Measurements from ENCODE around the gene MT1M.
"Not testable (repeated sequence)": the region's sequence is repeated elsewhere in the genome, so short reads cannot be mapped to it uniquely, and the experiment has no call there.

Gene MT1M

DNA sequence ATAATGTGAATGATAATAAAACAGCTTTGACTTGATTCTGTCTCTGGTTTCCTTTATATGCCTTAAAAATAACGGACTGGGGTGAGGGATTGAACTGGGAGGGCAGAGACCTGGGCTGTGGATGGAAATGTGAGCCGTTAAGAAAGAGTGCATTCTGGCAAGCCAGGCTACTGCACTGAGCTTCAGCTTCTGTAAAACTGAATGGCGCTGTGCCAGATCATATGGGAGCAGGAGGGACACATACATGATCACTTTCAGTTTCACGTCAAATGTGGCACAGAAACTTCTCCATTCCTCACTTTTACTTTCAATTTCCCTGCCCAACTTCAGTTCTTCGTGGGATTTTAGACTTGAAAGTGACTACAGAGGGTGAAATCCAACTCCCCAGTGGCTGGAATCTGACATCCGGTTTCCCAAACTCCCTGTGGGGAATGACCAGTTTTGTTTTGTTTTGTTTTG lies 23.0 kb upstream of the MT1M start:
- peak; percentile 61 for DNase-seq

DNA sequence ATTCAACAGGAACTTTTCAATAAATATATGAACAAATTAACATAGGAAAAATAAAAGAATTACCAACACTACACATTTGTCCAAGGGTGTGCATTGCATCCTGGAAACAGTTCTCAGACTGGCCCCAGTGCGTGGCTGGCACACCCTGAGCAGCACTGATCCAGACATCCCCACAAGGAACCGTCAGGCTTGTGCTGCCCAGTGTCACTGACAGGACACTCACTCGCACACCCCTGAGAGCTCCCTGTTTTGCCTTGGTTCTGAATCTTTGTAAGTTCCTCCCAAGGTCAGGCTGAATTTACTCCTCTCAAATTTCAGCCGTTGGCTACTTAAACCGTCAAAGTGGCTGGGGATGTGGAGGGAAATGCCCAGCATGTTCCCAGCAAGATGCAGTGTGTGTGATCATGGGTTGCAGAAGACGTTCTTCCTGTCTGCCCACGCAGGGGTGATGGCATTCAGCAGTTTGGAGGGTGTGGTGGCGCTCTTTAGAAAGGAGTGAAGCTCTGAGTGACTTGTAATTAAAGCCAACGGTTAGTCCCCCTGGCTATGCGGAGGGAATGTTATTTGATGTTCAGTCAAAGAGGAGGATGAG lies 22.3 kb upstream of the MT1M start:
- no peak for DNase-seq

DNA sequence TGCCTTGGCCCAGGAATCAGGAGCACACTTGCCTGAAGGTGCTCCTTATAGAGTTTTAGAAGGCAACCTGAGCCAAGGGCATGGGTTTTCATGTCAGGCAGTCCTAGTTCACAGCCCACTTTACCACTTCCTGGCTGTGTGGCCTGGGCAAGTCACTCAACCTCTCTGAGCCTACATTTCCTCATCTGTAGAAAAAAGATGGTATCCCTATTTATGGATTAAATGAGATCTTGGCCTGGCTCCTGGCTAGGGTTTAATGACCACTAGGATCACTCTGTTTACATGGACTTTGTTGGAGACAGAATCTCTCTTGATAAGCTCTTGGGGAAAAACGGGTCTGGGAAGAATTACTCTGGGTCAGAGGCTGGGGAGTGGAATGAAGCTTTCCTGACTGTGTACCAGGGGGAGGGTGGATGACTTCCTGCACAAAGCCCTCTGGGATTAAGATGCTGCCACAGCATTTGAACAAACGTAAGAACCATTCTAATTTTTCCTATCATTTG lies 21.8 kb upstream of the MT1M start:
- no peak for DNase-seq

DNA sequence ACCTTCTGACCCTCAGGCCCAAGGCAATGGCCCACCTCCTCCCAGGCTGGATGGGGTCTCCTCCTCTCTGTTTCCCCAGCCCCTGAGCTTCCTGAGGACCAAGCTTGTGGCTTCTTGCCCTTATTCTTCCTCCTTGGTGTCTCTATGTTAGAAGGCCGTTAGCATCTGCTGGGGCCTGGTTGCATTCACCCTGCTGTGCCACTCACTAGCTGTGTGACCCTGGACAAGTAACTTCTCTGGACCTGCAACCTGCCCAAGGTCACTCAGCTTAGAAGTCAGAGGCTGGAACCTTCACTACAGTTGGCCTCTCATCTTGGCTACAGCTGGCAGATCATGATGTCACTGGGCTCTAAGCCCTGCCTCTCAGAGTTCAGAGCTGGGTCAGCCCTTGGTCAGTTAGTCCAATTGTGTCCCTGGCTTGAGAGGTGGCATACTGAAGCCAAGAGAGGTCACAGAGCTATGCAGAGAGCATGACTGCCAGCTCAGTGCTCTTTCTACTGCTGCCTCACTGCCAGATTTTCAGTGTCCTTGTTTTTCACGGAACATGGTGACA lies 21.1 kb upstream of the MT1M start:
- no peak for DNase-seq

DNA sequence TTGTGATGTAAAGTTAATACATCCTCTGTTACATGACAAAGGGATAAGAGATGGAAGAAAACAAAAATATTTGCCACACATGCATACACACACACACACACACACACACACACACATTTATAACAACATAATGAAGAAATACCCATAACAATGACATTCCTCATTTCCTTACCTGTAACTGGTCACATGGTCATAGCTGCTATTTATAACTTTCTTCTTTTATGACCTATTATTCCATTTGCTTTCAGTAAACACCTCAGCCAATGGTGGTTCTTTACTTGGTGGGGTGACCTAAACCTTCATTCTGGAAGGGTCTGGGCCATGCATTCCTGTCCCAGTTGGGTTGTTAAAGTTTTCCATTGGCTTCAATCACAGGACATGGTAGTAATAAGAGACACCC lies 18.8 kb upstream of the MT1M start:
- DNase-seq: no peak

DNA sequence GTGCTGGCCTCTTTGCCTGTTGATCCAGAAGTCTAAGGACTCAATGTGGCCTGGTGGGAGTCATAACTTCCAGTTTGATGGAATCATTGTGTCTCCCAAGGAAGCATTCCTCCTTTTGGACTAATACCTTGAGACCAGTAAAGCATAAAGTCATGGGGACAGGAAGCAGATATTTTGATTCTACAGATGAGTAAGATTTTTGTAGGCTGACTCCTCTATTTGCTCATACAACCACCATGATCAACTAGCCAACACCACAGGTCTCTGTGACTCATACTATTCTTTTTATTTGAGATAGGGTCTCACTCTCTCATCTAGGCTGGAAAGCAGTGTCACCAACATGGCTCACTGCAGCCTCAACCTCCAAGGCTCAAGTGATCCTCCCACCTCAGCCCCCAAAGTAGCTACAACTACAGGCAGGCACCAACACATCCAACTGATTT lies 17.9 kb upstream of the MT1M start:
- DNase-seq: no peak

DNA sequence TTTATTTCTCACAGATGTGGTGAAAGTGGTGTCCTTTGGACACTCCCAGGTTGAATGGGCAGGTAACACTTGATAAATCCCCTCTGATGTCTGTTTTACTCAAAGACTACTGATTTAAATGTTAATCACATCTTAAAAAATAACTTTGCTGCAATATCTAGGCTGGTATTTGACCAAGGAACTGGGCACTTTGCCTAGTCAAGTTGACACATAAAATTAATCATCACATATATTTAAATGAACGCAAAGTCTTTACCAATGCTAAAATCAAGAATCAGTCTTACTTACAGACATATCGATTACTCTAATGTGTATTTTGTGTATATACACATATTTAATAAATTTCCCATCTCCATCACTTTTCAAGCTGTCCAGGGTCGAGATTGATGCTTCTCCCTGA lies 17.1 kb upstream of the MT1M start:
- DNase-seq: no peak

DNA sequence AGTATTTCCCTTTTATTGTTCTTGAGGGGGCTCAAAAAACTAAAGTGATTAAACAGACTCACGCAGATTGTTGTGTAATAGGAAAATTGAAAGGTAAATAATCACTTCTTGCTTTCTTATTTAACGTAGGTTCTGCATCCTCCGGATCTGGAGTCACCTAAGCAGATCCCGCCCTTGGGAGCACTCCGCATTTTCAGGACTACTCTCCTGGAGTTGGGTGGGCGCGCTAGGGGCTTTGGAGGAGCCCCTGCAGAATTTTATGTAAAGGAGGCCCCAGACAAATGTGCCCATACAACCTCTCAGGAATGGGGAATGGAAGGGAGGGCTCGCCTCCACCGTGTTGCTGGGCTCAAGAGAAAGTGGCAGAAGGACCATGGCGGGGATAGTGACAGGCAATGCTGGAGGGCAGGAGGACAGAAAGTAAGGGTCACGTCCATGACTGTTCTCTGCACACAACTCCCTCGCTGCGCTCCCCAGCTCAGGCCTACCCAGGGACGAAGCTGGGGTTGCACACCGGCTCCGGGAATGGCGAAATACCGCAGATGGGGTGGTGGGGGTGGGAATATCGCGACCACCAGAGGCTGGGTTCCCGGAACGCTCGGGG lies 15.7 kb upstream of the MT1M start:
- no peak for DNase-seq

DNA sequence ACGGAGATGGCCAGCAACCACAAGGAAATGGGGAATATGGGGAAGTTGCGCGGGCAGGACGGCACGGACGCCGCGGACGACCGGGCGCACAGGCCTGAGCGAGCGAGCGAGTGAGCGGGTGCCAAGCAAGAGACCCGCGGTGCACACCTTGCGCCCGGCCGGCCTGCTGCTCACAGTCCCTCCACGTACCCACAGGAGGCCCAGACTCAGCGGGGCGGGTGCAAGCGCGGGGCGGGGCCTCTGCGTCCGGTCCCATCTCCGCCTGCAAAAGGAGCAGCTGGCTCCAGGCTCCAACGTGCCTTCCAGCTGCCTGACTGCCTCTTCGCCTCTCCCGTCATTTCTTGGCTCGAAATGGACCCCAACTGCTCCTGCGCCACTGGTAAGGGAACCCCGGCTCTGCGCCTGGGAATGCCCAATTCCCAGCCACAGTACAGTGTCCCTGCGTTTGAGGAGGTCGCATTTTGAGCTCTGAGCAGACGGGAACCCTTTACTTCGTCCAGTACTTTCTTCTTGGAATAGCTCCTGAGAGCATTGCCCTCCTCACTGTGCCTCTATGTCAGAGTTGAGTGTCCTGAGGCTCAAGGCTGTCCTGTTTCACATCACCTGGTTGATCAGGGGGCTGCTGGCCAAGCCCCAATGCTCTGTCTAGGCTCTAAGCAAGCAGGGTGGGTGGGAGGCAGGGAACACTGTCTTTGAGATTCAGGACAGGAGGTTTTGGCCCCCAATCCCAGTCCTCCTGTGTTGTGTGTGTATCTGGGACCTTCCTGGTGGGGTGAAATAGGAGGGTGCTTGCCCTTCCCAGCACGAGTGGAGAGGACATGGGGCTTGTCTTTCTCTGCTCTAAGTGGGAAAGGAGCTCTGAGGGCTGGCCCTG lies 15.0 kb upstream of the MT1M start:
- DNase-seq: no peak

DNA sequence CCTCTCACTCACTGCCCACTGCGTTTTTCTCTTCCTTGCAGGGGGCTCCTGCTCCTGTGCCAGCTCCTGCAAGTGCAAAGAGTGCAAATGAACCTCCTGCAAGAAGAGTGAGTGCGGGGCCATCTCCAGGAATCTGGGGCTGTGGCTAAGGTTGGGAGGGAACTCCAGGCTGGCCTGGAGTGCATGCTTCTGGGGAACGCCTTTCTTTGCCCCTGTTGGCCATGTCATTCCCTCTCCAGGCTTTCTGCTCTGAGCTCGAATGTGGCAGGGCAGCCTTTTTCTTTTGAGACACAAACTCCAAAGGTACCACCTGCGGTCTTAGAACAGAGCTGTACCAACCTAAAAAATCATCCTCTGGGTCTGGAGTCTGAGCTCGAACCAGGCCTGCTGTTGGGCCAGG lies 14.3 kb upstream of the MT1M start:
- no peak for DNase-seq

DNA sequence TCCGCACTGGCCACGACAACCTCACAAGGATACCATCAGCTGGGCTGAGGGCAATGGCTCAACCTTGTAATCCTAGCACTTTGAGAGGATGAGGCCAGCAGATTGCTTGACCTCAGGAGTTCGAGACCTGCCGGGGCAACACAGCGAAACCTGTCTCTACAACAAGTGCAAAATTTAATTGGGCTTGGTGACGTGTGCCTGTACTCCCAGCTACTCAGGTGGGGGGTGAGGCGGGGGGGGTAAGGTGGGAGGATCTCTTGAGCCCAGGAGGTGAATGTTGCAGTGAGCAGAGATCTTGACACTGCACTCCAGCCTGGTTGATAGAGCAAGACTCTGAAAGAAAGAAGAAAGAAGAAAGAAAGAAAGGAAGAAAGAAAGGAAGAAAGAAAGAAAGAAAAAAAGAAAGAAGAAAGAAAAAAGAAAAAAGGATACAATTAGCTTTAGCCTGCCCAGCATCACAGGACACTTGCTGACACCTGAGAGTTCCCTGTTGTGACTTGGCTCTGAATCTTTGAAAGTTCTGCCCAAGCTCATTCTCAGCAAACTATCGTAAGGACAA lies 12.0 kb upstream of the MT1M start:
- DNase-seq: no peak

DNA sequence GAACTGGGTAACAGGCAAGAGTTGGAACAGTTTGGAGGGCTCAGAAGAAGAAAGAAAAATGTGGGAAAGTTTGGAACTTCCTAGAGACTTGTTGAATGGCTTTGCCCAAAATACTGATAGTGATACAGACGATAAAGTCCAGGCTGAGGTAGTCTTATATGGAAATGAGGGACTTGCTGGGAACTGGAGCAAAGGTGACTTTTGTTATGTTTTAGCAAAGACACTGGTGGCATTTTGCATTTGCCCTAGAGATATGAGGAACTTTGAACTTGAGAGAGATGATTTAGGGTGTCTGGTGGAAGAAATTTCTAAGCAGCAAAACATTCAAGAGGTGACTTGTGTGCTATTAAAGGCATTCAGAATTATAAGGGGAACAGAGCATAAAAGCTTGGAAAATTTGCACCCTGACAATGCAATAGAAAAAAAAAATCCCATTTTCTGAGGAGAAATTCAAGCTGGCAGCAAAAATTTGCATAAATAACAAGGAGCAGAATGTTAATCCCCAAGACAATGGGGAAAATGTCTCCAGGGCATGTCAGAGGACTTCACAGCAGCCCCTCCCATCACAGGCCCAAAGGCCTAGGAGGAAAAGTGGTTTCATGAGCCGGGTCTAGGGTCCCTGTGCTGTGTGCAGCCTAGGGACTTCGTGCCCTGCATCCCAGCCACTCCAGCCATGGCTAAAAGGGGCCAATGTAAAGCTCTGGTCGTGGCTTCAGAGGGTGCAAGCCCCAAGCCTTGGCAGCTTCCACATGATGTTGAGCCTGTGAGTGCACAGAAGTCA lies 10.6 kb upstream of the MT1M start:
- DNase-seq: not testable (repeated sequence)

DNA sequence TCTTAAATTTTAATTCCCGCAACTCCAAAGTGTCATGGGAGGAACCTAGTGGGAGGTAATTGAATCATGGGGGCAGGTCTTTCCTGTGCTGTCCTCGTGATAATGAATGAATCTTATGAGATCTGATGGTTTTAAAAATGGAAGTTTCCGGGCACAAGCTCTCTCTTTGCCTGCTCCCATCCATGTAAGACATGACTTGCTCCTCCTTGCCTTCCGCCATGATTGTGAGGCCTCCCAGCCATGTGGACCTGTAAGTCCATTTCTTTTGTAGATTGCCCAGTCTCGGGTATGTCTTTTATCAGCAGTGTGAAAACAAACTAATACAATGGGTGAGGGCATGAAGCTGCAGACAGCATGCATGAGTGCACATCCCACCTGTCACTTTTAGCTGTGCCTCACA lies 9.3 kb upstream of the MT1M start:
- not testable (repeated sequence) for DNase-seq

DNA sequence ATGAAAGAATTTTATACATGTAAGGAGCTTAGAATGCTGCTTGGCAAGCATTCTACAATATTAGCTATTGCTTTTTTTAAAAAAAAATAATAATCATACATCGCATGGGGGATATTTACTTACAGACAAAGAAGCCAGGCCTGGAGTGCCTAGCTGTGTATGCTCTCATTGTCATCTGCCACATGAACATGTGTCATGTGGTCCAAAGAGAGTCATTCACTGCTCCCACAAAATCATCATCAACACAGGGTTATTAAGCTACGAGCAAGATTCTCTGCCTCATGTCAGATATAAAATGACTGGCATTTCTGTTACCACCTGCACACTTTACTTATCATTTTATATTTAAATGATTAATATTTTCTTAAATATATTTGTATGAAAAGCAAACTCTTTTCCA lies 8.8 kb upstream of the MT1M start:
- no peak for DNase-seq

DNA sequence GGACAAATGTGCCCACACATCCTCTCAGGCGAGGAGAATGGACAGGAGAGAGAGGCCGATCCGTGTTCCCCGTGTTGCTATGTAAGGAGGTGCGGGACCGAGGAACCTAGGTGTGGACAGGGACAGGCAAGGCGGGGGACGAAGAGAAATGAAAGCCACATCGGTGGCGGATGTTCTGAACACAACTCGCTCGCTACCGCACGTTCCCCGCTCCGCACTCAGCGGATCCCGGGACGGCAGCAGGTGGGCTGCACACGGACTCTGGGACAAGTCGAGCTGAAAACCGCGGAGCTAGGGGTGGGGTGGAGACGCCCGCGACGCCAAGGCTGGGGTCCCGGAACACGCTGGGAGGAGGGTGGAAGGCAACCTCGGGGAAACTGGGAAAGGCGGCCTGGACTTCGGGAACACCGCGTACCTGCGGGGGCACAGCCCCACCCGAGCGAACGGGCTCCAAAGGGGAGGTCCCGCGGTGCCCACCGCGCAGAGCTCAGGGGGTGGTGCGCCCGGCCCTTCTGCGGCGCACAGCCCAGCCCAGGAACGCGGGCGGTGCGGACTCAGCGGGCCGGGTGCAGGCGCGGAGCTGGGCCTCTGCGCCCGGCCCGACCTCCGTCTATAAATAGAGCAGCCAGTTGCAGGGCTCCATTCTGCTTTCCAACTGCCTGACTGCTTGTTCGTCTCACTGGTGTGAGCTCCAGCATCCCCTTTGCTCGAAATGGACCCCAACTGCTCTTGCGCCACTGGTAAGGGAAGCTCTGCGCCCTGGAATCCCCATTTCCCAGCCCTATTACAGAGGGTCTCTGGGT lies 7.1 kb upstream of the MT1M start, which contains the start of gene MT1E:
Gene MT1E, plus strand, starts transcription at position 642 of the 803 bp plus-strand sequence. Its CDS starts 71 bp downstream, at position 713.
- DNase-seq: no peak

DNA sequence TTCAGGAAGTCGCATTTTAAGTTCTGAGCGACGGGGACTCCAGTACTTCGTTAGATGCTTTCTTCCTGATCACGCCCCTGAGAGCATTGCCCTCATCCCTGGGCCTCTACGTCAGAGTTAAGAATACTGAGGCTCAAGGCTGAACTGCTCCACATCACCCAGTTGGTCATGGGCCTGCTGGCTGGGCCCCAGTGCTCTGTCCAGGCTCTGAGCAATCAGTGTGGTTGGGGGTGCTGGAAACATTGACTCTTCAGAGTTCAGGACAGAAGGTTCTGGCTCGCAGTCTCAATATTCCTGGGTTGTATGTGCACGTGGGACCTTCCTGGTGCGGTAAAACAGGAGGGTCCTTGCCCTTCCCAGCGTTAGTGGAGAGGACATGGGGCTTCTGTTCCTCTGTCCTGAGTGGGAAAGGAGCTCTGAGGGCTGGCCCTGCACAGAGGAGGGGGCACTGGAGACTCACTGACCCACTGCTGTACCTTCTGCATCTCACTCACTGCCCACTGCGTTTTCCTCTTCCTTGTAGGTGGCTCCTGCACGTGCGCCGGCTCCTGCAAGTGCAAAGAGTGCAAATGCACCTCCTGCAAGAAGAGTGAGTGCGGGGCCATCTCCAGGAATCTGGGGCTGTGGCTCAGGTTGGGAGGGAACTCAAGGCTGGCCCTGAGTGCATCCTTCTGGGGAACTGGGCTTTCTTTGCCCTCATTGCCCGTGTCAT lies 6.4 kb upstream of the MT1M start:
- DNase-seq: no peak

DNA sequence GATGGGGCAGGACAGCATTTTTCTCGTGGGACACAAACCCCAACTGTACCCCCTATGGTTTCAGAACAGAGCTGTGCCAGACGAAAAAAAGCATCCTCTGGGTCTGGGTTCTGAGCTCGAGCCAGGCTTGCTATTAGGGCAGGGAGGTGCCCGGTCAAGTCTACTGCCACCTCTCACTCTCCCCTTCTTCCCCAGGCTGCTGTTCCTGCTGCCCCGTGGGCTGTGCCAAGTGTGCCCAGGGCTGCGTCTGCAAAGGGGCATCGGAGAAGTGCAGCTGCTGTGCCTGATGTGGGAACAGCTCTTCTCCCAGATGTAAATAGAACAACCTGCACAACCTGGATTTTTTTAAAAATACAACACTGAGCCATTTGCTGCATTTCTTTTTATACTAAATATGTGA lies 5.8 kb upstream of the MT1M start:
- no peak for DNase-seq

DNA sequence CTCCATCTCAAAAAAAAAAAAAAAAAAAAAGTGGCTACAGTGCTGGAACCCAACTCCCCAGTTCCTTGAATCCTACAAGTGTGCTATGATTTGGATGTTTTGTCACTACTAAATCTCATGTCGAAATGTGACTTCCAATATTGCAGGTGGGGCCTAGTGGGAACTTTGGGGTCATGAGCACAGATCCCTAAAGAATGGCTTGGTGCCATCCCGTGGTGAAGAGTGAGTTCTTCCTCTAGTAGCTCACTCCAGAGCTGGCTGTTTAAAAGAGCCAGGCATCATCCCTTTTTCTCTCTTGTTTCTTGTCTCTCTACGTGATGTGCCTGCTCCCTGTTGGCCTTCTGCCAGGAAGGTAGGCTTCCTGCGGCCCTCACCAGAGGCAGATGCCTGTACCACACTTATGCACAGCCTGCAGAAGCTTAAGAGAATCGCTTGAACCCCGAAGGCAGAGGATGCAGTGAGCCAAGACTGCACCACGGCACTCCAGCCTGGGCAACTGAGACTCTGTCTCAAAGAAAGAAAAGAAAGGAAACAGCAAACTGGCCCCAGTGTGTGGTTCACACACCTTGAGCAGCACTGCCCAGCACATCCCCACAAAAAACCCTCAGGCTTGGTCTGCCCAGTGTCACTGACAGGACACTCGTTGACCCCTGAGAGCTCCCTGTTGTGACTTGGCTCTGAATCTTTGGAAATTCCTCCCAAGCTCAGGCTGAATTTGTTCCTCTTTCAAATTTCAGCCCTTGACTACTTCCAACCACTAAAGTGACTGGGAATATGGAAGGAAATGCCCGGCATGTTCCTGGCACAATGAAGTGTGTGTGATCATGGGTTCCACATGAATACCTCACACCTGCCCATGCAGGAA lies 3.7 kb upstream of the MT1M start:
- DNase-seq: no peak

DNA sequence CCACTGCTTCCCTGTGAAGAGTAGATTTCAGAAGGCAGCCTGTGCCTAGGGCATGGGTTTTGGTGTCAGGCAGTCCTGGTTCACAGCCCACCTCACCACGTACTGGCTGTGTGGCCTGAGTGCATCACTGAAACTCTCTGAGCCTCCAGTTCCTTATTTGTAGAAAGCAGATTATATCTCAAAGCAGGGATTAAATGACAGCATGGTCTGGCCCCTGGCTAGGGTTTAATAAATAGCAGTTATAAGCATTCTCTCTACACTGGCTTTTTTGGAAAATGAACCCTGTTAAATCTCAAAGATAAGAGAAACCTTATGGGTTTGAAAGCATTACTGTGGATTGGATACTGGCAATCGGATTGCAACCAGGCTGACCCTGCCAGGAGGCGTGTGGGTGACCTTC lies 2.9 kb upstream of the MT1M start:
- DNase-seq: no peak

DNA sequence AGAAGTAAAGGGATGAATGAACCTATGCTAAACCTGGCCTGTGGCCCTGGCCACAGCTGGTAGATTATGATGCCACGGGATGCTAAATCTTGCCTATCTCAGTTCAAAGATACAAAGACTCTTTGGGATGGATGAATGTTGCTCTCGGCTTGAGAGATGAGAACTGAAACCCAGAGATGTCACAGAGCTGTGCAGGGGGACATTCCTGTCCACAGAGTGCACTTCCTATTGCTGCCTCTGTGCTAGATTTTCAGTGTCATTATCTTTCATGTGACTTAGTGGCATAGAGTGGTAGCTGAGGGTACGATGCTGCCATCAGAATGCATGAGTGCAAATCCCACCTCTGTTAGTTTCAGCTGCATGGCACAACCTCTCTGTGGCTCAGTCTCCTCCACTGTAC lies 2.3 kb upstream of the MT1M start:
- no peak for DNase-seq

Measured in GDM1 (cell line).